SK-N-MC (cell line): Measurements from ENCODE around the gene MPP7.

Experiments used
- EZH2 ChIP-seq: fragments of 200-600 bp; sonication (generic); IDR thresholded peaks from one replicate; pipeline ENCODE4 v1.6.1; 2017; ENCODE audit warnings: antibody characterized with exemption
- POLR2AphosphoS5 ChIP-seq: IDR thresholded peaks from 2 replicates; pipeline ENCODE4 v1.6.1; 2012; ENCODE audit warnings: mild to moderate bottlenecking, low read depth, low read length, borderline replicate concordance

DNA sequence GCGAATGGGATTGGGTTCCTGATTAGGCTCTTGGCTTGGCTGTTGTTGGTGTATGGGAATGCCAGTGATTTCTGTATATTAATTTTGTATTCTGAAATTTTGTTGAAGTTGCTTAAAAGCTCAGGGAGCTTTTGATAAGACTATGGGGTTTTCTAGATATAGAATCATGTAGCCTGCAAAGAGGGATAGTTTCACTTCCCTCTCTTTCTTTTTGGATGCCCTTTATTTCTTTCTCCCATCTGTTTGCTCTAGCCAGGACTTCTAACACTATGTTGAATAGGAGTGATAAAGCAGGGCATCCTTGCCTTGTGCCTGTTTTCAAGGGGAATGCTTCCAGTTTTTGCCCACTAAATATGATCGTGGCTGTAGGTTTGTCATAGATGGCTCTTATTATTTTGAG lies 40.4 kb upstream of the MPP7 start:
- no peak for TF ChIP-seq POLR2AphosphoS5
- no peak for TF ChIP-seq EZH2
